Measurements from ENCODE around the gene GAS7.

The GAS7 gene

GRCh38 chr17:10033449-10033848, 165.0 kb downstream of the GAS7 start:
- no peak overlapping the region for H3K4me3 ChIP-seq (ENCODE audit: low read depth, low read length)
- peak; percentile 49 for DNase-seq (ENCODE audit: low read depth)
- TF ChIP-seq CTCF (IDR thresholded peaks at IDR 0.05; ENCODE audit: insufficient read depth, low read depth, low read length, missing control alignments): no peak

GRCh38 chr17:10032118-10032852, 166.1 kb downstream of the GAS7 start:
- no peak for DNase-seq (ENCODE audit: low read depth)
- H3K4me3 ChIP-seq (ENCODE audit: low read depth, low read length): no peak overlapping the region
- no peak for TF ChIP-seq CTCF (IDR thresholded peaks at IDR 0.05; ENCODE audit: insufficient read depth, low read depth, low read length, missing control alignments)

- no peak for DNase-seq (ENCODE audit: low read depth)
- no peak for TF ChIP-seq CTCF (IDR thresholded peaks at IDR 0.05; ENCODE audit: insufficient read depth, low read depth, low read length, missing control alignments)
- no peak overlapping the region for H3K4me3 ChIP-seq (ENCODE audit: low read depth, low read length)
Measured at GRCh38 chr17:10031606-10032005, 166.8 kb downstream of the GAS7 start.

- TF ChIP-seq CTCF (IDR thresholded peaks at IDR 0.05; ENCODE audit: insufficient read depth, low read depth, low read length, missing control alignments): no peak
- DNase-seq (ENCODE audit: low read depth): no peak
- H3K4me3 ChIP-seq (ENCODE audit: low read depth, low read length): no peak overlapping the region
Measured at GRCh38 chr17:10031127-10031526, 167.3 kb downstream of the GAS7 start.

- DNase-seq (ENCODE audit: low read depth): no peak
- TF ChIP-seq CTCF (IDR thresholded peaks at IDR 0.05; ENCODE audit: insufficient read depth, low read depth, low read length, missing control alignments): no peak
- H3K4me3 ChIP-seq (ENCODE audit: low read depth, low read length): no peak overlapping the region
Measured at GRCh38 chr17:10029129-10029528, 169.3 kb downstream of the GAS7 start.

GRCh38 chr17:10025976-10026901, 172.2 kb downstream of the GAS7 start:
- H3K4me3 ChIP-seq (ENCODE audit: low read depth, low read length): no peak overlapping the region
- DNase-seq (ENCODE audit: low read depth): no peak
- no peak for TF ChIP-seq CTCF (IDR thresholded peaks at IDR 0.05; ENCODE audit: insufficient read depth, low read depth, low read length, missing control alignments)

Measured in GM12865 (cell line).